Ishikawa (cell line): ENCODE results near the gene ACSS2.

Experiments
- CEBPB ChIP-seq: IDR thresholded peaks from 2 replicates; pipeline ENCODE4 v1.6.1; 2012
- CREB1 ChIP-seq: IDR thresholded peaks from 2 replicates; pipeline ENCODE4 v1.6.1; 2012; ENCODE audit warnings: low read depth
- EGR1 ChIP-seq: IDR thresholded peaks from 2 replicates; pipeline ENCODE4 v1.6.1; 2012
- EP300 ChIP-seq: IDR thresholded peaks from 2 replicates; pipeline ENCODE4 v1.6.1; 2012; ENCODE audit warnings: borderline replicate concordance
- FOXM1 ChIP-seq: IDR thresholded peaks from 2 replicates; pipeline ENCODE4 v1.6.1; 2012; ENCODE audit warnings: low read depth, borderline replicate concordance
- NFIC ChIP-seq: IDR thresholded peaks from 2 replicates; pipeline ENCODE4 v1.6.1; 2012
- RAD21 ChIP-seq: IDR thresholded peaks from 2 replicates; pipeline ENCODE4 v1.6.1; 2012; ENCODE audit warnings: low read depth
- TCF12 ChIP-seq: IDR thresholded peaks from 2 replicates; pipeline ENCODE4 v1.6.1; 2012; ENCODE audit warnings: low read depth
- TEAD4 ChIP-seq: IDR thresholded peaks from 2 replicates; pipeline ENCODE4 v1.6.1; 2012
- YY1 ChIP-seq: IDR thresholded peaks from 2 replicates; pipeline ENCODE4 v1.6.1; 2012; ENCODE audit warnings: low read depth
- ZBTB7A ChIP-seq: IDR thresholded peaks from 2 replicates; pipeline ENCODE4 v1.6.1; 2012; ENCODE audit warnings: low read depth
- TF ChIP-seq, protein P1 (sequence below): IDR thresholded peaks from 2 replicates; pipeline ENCODE4 v1.6.1; 2012; ENCODE audit warnings: low read depth, mild to moderate bottlenecking
- TF ChIP-seq, protein P2 (sequence below): IDR thresholded peaks from 2 replicates; pipeline ENCODE4 v1.6.1; 2012
- TF ChIP-seq, protein P3 (sequence below): IDR thresholded peaks from 2 replicates; pipeline ENCODE4 v1.6.1; 2012

The ACSS2 gene

DNA sequence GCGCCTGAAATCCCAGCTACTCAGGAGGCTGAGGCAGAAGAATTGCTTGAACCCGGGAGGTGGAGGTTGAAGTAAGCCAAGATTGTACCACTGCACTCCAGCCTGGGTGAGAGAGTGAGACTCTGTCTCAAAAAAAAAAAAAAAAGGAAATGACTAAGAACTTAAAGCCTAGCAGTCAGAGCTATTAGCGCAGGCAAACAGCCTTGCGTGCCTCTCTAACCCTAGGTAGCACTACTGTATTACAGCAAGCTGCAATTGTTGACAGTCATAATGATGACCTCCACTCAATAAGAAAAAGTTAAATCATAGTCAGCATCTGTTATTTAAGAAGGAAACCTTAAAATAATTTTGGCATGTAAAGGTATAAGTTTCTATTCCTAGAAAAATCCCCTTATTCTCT lies 64.8 kb downstream of the ACSS2 start:
- TF ChIP-seq YY1 (no peak), TEAD4 (no peak), TCF12 (no peak), NFIC (no peak), CREB1 (no peak), EP300 (no peak), RAD21 (no peak), ZBTB7A (no peak), EGR1 (no peak), CEBPB (no peak)
- TF ChIP-seq, protein P1, sequence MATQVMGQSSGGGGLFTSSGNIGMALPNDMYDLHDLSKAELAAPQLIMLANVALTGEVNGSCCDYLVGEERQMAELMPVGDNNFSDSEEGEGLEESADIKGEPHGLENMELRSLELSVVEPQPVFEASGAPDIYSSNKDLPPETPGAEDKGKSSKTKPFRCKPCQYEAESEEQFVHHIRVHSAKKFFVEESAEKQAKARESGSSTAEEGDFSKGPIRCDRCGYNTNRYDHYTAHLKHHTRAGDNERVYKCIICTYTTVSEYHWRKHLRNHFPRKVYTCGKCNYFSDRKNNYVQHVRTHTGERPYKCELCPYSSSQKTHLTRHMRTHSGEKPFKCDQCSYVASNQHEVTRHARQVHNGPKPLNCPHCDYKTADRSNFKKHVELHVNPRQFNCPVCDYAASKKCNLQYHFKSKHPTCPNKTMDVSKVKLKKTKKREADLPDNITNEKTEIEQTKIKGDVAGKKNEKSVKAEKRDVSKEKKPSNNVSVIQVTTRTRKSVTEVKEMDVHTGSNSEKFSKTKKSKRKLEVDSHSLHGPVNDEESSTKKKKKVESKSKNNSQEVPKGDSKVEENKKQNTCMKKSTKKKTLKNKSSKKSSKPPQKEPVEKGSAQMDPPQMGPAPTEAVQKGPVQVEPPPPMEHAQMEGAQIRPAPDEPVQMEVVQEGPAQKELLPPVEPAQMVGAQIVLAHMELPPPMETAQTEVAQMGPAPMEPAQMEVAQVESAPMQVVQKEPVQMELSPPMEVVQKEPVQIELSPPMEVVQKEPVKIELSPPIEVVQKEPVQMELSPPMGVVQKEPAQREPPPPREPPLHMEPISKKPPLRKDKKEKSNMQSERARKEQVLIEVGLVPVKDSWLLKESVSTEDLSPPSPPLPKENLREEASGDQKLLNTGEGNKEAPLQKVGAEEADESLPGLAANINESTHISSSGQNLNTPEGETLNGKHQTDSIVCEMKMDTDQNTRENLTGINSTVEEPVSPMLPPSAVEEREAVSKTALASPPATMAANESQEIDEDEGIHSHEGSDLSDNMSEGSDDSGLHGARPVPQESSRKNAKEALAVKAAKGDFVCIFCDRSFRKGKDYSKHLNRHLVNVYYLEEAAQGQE = no peak
- TF ChIP-seq, protein P2, sequence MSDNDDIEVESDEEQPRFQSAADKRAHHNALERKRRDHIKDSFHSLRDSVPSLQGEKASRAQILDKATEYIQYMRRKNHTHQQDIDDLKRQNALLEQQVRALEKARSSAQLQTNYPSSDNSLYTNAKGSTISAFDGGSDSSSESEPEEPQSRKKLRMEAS = no peak

DNA sequence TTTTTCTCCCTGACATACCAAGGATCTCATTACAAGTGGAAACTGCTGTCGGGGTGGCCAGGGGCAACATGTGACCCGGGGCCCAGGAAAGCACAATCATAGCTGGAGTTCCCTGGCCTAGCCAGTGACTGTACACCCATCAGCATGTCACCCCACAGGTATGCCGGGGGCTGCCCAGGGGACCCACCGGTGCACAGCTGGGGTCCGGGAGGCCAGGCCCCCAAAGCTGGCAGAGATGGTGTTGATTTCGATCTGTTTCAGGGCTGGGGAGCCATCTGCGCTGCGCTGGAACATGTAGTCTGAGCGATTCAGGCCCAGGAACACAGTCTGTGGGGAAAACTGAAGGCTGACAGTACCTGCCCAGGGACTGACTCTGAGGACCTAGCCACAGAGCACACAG lies 65.9 kb downstream of the ACSS2 start:
- no peak for TF ChIP-seq EP300
- no peak for TF ChIP-seq TEAD4
- TF ChIP-seq, protein P1 = no peak
- no peak for TF ChIP-seq RAD21
- TF ChIP-seq NFIC = no peak
- TF ChIP-seq, protein P3, sequence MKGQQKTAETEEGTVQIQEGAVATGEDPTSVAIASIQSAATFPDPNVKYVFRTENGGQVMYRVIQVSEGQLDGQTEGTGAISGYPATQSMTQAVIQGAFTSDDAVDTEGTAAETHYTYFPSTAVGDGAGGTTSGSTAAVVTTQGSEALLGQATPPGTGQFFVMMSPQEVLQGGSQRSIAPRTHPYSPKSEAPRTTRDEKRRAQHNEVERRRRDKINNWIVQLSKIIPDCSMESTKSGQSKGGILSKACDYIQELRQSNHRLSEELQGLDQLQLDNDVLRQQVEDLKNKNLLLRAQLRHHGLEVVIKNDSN = no peak

DNA sequence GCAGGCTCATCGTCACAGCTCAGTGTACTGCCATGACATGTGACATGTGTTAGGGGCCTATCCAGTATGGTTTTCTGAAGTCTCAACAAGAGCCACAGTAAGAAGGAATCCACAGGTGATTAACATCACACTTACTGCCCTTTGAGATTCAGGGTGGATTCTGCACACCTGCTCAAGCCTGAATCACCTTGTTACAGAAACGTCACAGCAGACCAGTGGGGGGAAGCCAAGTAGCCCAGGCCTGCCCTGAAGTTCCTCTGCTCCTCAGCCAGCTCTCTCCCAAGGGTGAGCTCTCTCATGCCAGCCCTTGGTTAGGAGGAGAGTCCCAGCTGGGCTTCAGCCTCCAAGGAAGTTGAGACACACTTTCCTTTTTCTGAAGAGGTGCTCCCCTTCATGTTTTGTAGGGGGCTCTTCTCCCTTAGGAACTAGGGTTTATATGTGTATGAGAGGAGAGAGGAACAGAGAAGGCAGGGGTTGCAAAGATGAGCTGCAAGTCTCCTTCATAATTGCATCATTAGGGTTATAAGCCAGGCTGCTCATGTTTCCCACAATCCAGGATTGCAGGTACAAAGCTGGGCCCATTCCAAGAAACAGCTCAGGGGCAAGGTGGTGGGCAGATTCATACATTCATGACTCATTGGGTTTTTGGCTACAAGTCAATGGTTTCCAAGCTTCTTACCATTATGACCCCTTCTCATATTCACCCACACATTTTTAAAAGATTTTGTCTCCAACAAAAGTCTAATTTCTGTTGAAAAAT lies 67.6 kb downstream of the ACSS2 start:
- TF ChIP-seq, protein P1 = no peak
- TF ChIP-seq NFIC (peak; percentile 81), CEBPB (peak; percentile 76), CREB1 (no peak), TCF12 (no peak), YY1 (no peak), ZBTB7A (no peak), EGR1 (no peak), FOXM1 (no peak)
- TF ChIP-seq, protein P2 = 0 out of 2 replicates have a peak, but pooled peaks have one; percentile 12
- TF ChIP-seq, protein P3 = no peak

DNA sequence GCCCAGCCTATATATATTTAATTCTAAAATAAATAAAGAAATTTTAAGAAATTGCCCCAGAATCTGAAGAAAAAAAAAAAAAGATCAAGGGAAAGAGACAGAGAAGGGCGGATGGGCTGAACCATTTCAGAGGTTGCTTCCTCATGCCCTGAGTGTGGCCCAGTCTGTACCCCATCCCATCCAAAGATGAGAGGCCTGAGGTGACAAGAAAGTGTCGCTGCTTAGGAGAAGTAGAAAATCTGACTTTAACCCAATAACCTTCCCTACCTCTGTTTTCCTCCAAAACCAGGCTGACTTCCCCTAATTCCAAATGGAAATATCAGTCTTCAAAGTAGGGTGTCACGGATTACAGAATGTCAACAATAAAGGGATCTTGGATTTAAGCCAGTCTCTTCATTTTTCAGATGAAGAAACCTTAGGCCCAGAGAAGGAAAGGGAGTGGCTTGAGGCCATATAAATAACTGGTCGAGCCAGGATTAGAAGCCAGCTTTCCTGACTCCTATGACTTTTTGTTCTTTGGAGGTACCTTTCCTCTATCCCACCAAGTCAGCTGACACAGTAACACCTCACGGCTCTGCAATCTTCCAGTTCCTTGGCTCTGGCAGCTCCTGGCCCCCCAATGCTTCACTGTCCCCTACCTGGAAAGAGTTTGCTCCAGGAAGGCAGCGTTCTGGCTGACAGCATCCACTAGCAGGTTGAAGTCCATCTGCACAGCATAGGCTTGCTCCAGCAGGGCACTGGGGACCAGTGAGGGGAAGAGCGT lies 69.1 kb downstream of the ACSS2 start:
- 0 out of 2 replicates have a peak, but pooled peaks have one; percentile 25 for TF ChIP-seq CEBPB
- TF ChIP-seq, protein P3 = peak; percentile 48; the same call in 1 of the 2 replicates
- TF ChIP-seq, protein P1 = no peak
- TF ChIP-seq, protein P2 = 0 out of 2 replicates have a peak, but pooled peaks have one; percentile 29
- TF ChIP-seq NFIC = peak; percentile 69
